Measurements from ENCODE around the gene GLI3.

DNA sequence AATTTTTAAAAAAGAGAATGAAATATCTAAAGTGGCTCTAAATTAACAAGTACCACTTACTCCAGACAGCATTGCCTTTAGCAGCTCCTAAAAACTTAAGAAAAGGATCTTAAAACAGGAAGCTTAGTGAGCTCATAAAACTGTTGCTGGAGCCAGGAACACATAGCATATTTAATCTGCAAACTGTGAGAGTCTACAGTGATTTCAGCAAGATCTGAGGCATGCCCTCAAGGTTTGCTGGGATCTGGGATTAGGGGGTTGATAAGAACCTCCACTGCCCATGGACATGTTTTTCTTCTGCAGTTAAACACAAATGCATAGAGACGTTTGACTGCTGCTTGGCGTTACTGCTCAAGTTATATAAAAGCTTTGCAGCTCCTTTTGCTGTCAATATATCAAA lies 3.8 kb downstream of the GLI3 start:
- TF ChIP-seq CTCF (IDR thresholded peaks at IDR 0.05; ENCODE audit: insufficient read depth, low read depth, low read length) (no peak), EZH2 (IDR thresholded peaks at IDR 0.05; ENCODE audit: insufficient read depth, low read length) (no peak)
